BE2C (cell line): ENCODE data around the gene IKBIP.
"Not testable (repeated sequence)": the region's sequence is repeated elsewhere in the genome, so short reads cannot be mapped to it uniquely, and the experiment has no call there.

ENCODE experiments used
- DNase-seq: peaks from one replicate; pipeline ENCODE4 v3.0.0-alpha.2; 2020
- H3K27me3 ChIP-seq: fragments of 250-450 bp; sonication (Bioruptor Pico); 2 replicates; pipeline ENCODE4 v1.5.1; 2020; ENCODE audit warnings: mild to moderate bottlenecking
- H3K36me3 ChIP-seq: fragments of 250-450 bp; sonication (Bioruptor Pico); 2 replicates; pipeline ENCODE4 v1.5.1; 2020; ENCODE audit warnings: mild to moderate bottlenecking
- H3K4me1 ChIP-seq: fragments of 250-450 bp; sonication (Bioruptor Pico); 2 replicates; pipeline ENCODE4 v1.5.1; 2020
- H3K4me3 ChIP-seq: 2 replicates; pipeline ENCODE4 v1.5.1; 2011; ENCODE audit warnings: low read depth, low read length
- H3K9me3 ChIP-seq: fragments of 250-450 bp; sonication (Bioruptor Pico); 2 replicates; pipeline ENCODE4 v1.5.1; 2020
- CTCF ChIP-seq: IDR thresholded peaks from 2 replicates; pipeline ENCODE4 v1.5.1; 2012; ENCODE audit warnings: mild to moderate bottlenecking, low read depth, low read length

IKBIP gene

GRCh38 chr12:98612696-98613334, 31.8 kb downstream of the IKBIP start:
- no peaks in the 10 kb centered on the region for H3K4me1 ChIP-seq
- H3K4me3 ChIP-seq = no peak overlapping the region
- no peaks in the 10 kb centered on the region for H3K36me3 ChIP-seq
- H3K27me3 ChIP-seq = no peaks in the 10 kb centered on the region
- DNase-seq = no peak
- TF ChIP-seq CTCF = no peak
- H3K9me3 ChIP-seq = no peaks in the 10 kb centered on the region

- Histone ChIP-seq H3K9me3 (no peaks in the 10 kb centered on the region), H3K27me3 (no peaks in the 10 kb centered on the region), H3K4me1 (no peaks in the 10 kb centered on the region), H3K36me3 (no peaks in the 10 kb centered on the region), H3K4me3 (no peak overlapping the region)
- no peak for DNase-seq
- TF ChIP-seq CTCF = no peak
Observed at GRCh38 chr12:98610596-98610995, 34.0 kb downstream of the IKBIP start.

- Histone ChIP-seq H3K27me3 (no peaks in the 10 kb centered on the region), H3K4me1 (no peaks in the 10 kb centered on the region), H3K4me3 (no peak overlapping the region), H3K9me3 (no peaks in the 10 kb centered on the region), H3K36me3 (peaks cover 28% of the 10 kb centered on the region)
- no peak for TF ChIP-seq CTCF
- no peak for DNase-seq
Observed at GRCh38 chr12:98606359-98606988, 38.1 kb downstream of the IKBIP start.

GRCh38 chr12:98601924-98602323, 42.7 kb downstream of the IKBIP start:
- no peak for TF ChIP-seq CTCF
- Histone ChIP-seq H3K4me1 (no peaks in the 10 kb centered on the region), H3K27me3 (no peaks in the 10 kb centered on the region), H3K9me3 (no peaks in the 10 kb centered on the region), H3K4me3 (no peak overlapping the region), H3K36me3 (peaks cover 72% of the 10 kb centered on the region)
- DNase-seq = no peak

- not testable (repeated sequence) for H3K4me1 ChIP-seq
- peaks cover 81% of the 10 kb centered on the region for H3K36me3 ChIP-seq
Observed at GRCh38 chr12:98597313-98597712, 47.3 kb downstream of the IKBIP start.

GRCh38 chr12:98595243-98595988, 49.2 kb downstream of the IKBIP start:
- DNase-seq = no peak
- TF ChIP-seq CTCF = no peak
- no peaks in the 10 kb centered on the region for H3K4me1 ChIP-seq
- peak overlapping the region; percentile 71 for H3K4me3 ChIP-seq
- H3K36me3 ChIP-seq = peaks cover 62% of the 10 kb centered on the region
- no peaks in the 10 kb centered on the region for H3K9me3 ChIP-seq
- no peaks in the 10 kb centered on the region for H3K27me3 ChIP-seq

More at GRCh38 chr12:98597313-98597712, 47.3 kb downstream of the IKBIP start:
- not testable (repeated sequence) for DNase-seq, H3K4me3 ChIP-seq, H3K27me3 ChIP-seq, H3K9me3 ChIP-seq
